A549 (cell line): ENCODE measurements around the gene TMEM51. TPM values are rescaled to one million over a fixed set of nuclear protein-coding genes. Genes with fewer than 3 reads are reported as not detected.

Experiments
- ATAC-seq, 2 experiments: fragments of 200-7000 bp in 1 of 2; fragments of >200 bp in 1 of 2; cut with Nextera tagmentation in 1 of 2; cut with Tn5 transposase in 1 of 2; 3 replicates each; pipeline versions ENCODE4 v1.8.0 to v1.9.1; 2018 to 2020; ENCODE audit warnings: mild to moderate bottlenecking in 1 of 2, moderate library complexity in 1 of 2
- CTCF ChIA-PET: fragments of 300-600 bp; sonication (Branson Sonifier 250); formaldehyde crosslinking; extraction: SDS; loops from one replicate; lab custom pipeline; 2021; ENCODE audit warnings: antibody characterized with exemption, inconsistent platforms; lab: Yijun Ruan, JAX
- POLR2A ChIA-PET: fragments of 350-600 bp; formaldehyde crosslinking; extraction: SDS; loops from one replicate; lab custom pipeline; 2021; ENCODE audit warnings: antibody characterized with exemption, inconsistent platforms; lab: Yijun Ruan, JAX
- DNase-seq, 2 experiments: peaks; one replicate each; pipeline versions ENCODE4 v3.0.0 to v3.0.0-alpha.2; 2011 to 2016; ENCODE audit warnings: low read depth in 1 of 2, low spot score in 1 of 2
- FAIRE-seq: peaks from 2 replicates; lab custom pipeline; 2011; peaks lifted over from hg19 to GRCh38; lab: Jason Lieb, UNC
- H3K27ac ChIP-seq, 2 experiments: fragments of >200 bp; sonication (Bioruptor Twin); formaldehyde crosslinking; 3 replicates each; pipeline ENCODE4 v1.5.1; 2016 to 2017
- H3K4me1 ChIP-seq: fragments of >200 bp; sonication (Bioruptor Twin); formaldehyde crosslinking; 3 replicates; pipeline ENCODE4 v1.6.1; 2016
- H3K4me2 ChIP-seq: fragments of >200 bp; sonication (Bioruptor Twin); formaldehyde crosslinking; 3 replicates; pipeline ENCODE4 v1.6.1; 2016
- H3K4me3 ChIP-seq: fragments of >200 bp; sonication (Bioruptor Twin); formaldehyde crosslinking; 3 replicates; pipeline ENCODE4 v1.5.1; 2016
- H3K9me3 ChIP-seq: fragments of >200 bp; sonication (Bioruptor Twin); formaldehyde crosslinking; 3 replicates; pipeline ENCODE4 v1.6.1; 2016
- CBX2 ChIP-seq: fragments of 200-600 bp; sonication (generic); IDR thresholded peaks from 2 replicates; pipeline ENCODE4 v1.6.1; 2016; ENCODE audit warnings: low read depth, mild to moderate bottlenecking, borderline replicate concordance
- CBX8 ChIP-seq: fragments of 200-600 bp; sonication (generic); IDR thresholded peaks from 2 replicates; pipeline ENCODE4 v1.6.1; 2016
- EHMT2 ChIP-seq: fragments of 200-600 bp; sonication (generic); IDR thresholded peaks from 2 replicates; pipeline ENCODE4 v1.6.1; 2016; ENCODE audit warnings: antibody characterized with exemption, low read depth, mild to moderate bottlenecking, moderate library complexity
- ESRRA ChIP-seq: fragments of 150-350 bp; IDR thresholded peaks from 2 replicates; pipeline ENCODE4 v1.6.1; 2014; ENCODE audit warnings: mild to moderate bottlenecking, low read length, borderline replicate concordance
- FOSL2 ChIP-seq, 2 experiments: fragments of 450-650 bp in 1 of 2; fragments of >200 bp in 1 of 2; sonication (Bioruptor Twin) in 1 of 2; formaldehyde crosslinking; IDR thresholded peaks; 2 replicates each; pipeline versions ENCODE4 v1.5.0 to v1.6.1; 2016 to 2020; ENCODE audit warnings: mild to moderate bottlenecking in 1 of 2, moderate library complexity in 1 of 2
- FOXS1 ChIP-seq: fragments of 250-450 bp; sonication (Bioruptor Pico); IDR thresholded peaks from 2 replicates; pipeline ENCODE4 v1.5.0; 2020; ENCODE audit warnings: mild to moderate bottlenecking, moderate library complexity
- HOXB13 ChIP-seq: fragments of 250-450 bp; sonication (Bioruptor Pico); IDR thresholded peaks from 2 replicates; pipeline ENCODE4 v1.5.0; 2020; ENCODE audit warnings: low read depth, mild to moderate bottlenecking, moderate library complexity
- HOXB5 ChIP-seq: fragments of 250-450 bp; sonication (Bioruptor Pico); IDR thresholded peaks from 2 replicates; pipeline ENCODE4 v1.5.0; 2020; ENCODE audit warnings: mild to moderate bottlenecking, moderate library complexity
- MAFK ChIP-seq: fragments of 450-650 bp; IDR thresholded peaks from 2 replicates; pipeline ENCODE4 v1.6.1; 2014; ENCODE audit not compliant: partially characterized antibody
- MAZ ChIP-seq: fragments of 150-350 bp; IDR thresholded peaks from 2 replicates; pipeline ENCODE4 v1.6.1; 2014; ENCODE audit warnings: antibody characterized with exemption, low read depth, low read length, borderline replicate concordance
- MYC ChIP-seq: IDR thresholded peaks from 2 replicates; pipeline ENCODE4 v1.6.1; 2012; ENCODE audit warnings: mild to moderate bottlenecking, inconsistent platforms, low read length, improper control_type of control experiment, borderline replicate concordance
- NFE2L2 ChIP-seq: fragments of 150-350 bp; conservative IDR thresholded peaks from 2 replicates; pipeline ENCODE4 v1.6.1; 2014; ENCODE audit warnings: low read length
- NPAS2 ChIP-seq: fragments of 250-450 bp; sonication (Bioruptor Pico); IDR thresholded peaks from 2 replicates; pipeline ENCODE4 v1.8.0; 2022; ENCODE audit warnings: mild to moderate bottlenecking, moderate library complexity, borderline replicate concordance
- PHF8 ChIP-seq: fragments of 200-600 bp; sonication (generic); IDR thresholded peaks from 2 replicates; pipeline ENCODE4 v1.6.1; 2016; ENCODE audit warnings: low read depth, mild to moderate bottlenecking, antibody characterized with exemption, moderate library complexity, borderline replicate concordance
- POLR2A ChIP-seq: IDR thresholded peaks from 2 replicates; pipeline ENCODE4 v1.6.1; 2012; ENCODE audit warnings: mild to moderate bottlenecking, low read length
- RCOR1 ChIP-seq: fragments of 150-350 bp; IDR thresholded peaks from 2 replicates; pipeline ENCODE4 v1.6.1; 2014; ENCODE audit warnings: antibody characterized with exemption, low read length, low read depth
- RNF2 ChIP-seq: fragments of 200-600 bp; sonication (generic); IDR thresholded peaks from 2 replicates; pipeline ENCODE4 v1.6.1; 2016; ENCODE audit warnings: low read depth, mild to moderate bottlenecking, antibody characterized with exemption, moderate library complexity, borderline replicate concordance
- SREBF2 ChIP-seq: fragments of 450-650 bp; IDR thresholded peaks from 2 replicates; pipeline ENCODE4 v1.6.1; 2014; ENCODE audit warnings: mild to moderate bottlenecking, moderate library complexity
- TP53 ChIP-seq: fragments of 250-450 bp; sonication (Bioruptor Pico); IDR thresholded peaks from 2 replicates; pipeline ENCODE4 v1.5.0; 2021; ENCODE audit warnings: mild to moderate bottlenecking, moderate library complexity
- ZC3H11A ChIP-seq: fragments of 450-650 bp; IDR thresholded peaks from 2 replicates; pipeline ENCODE4 v1.6.1; 2014; ENCODE audit warnings: antibody characterized with exemption, mild to moderate bottlenecking
- ZFP36 ChIP-seq: fragments of 450-650 bp; IDR thresholded peaks from 2 replicates; pipeline ENCODE4 v1.6.1; 2014; ENCODE audit warnings: borderline replicate concordance; ENCODE audit not compliant: partially characterized antibody
- ZNF302 ChIP-seq: fragments of 250-450 bp; sonication (Bioruptor Pico); IDR thresholded peaks from 2 replicates; pipeline ENCODE4 v1.9.0; 2021; ENCODE audit warnings: inconsistent platforms, mild to moderate bottlenecking, moderate library complexity
- WGBS: methylation state at CpG from one replicate; pipeline ENCODE4 v1.1.6; 2017; ENCODE audit errors: missing lambda C conversion rate; 5-methylcytosine and 5-hydroxymethylcytosine counted together
- polyA plus RNA-seq, 4 experiments: library from polyadenylated mRNA; depleted of rRNA in 3 of 4; stranded (reverse); fragments of >200 nt; fragmentation: RNase III in 1 of 4; extraction: RNeasy Plus Mini Kit Qiagen cat#74134 plus additional on column Dnase treatment in 1 of 4; gene quantifications; 2 replicates in 3 of 4; 3 replicates in 1 of 4; pipeline ENCODE4 v1.2.3, GENCODE V29; 2011 to 2017
- TF ChIP-seq, protein P1 (sequence below): IDR thresholded peaks from 2 replicates; pipeline ENCODE4 v1.6.1; 2012
- TF ChIP-seq, protein P2 (sequence below): fragments of 450-650 bp; IDR thresholded peaks from 2 replicates; pipeline ENCODE4 v1.6.1; 2014; ENCODE audit warnings: antibody characterized with exemption
- TF ChIP-seq, protein P3 (sequence below): fragments of 150-350 bp; IDR thresholded peaks from 2 replicates; pipeline ENCODE4 v1.6.1; 2014; ENCODE audit warnings: low read depth, mild to moderate bottlenecking, low read length
- TF ChIP-seq, protein P4 (sequence below): fragments of 250-450 bp; sonication (Bioruptor Pico); IDR thresholded peaks from 2 replicates; pipeline ENCODE4 v1.5.0; 2020; ENCODE audit warnings: low read depth, mild to moderate bottlenecking, moderate library complexity
- TF ChIP-seq, protein P5 (sequence below): fragments of 200-600 bp; sonication (generic); IDR thresholded peaks from 2 replicates; pipeline ENCODE4 v1.6.1; 2016; ENCODE audit warnings: antibody characterized with exemption, mild to moderate bottlenecking, moderate library complexity

TMEM51 gene
- polyA plus RNA-seq, 2 of the 4 experiments (the other 2 are of a cell fraction): 20.0 to 22.8 TPM

DNA sequence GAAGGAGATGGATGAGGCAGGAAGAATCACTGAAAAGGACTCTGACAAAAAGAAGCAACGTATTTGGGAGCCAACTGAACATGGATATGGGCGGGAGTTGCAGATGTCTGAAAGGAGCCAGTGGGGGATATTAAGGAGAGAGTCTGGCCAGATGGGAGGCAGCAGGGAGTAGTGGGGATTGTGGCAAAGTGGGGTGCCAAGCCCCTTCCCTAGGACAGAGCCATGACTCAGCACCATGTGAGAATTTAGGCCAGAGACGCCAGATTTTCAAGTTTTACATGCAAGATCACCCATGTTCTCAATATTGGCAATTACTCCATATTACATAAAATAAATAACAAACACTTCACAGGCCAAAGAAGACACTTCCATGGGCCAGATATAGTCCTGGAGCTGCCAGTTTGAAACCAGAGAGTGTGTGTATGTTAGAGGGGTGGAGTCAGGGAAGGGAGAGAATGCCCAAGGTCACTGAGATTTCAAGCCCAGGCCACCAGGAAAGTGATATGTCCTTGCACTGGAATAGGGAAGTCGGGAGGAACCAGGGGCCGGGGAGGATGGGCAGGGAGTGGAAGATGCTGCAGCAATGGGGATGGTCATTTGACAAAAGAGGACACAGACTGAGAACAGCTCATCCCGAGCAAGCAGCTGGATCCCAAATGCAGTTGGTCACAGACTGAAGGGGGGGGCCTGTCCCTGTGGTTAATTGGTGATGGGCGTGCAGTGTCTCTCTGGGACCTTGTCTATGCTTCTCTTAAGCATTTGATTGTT, 23.5 kb downstream of the TMEM51 start:
- POLR2A ChIA-PET: interaction anchor here (3.3 kb wide), 1 partner anchor 8 kb away, joined by 18 read pairs; no protein-coding TSS in a partner anchor
- H3K9me3 ChIP-seq: no peaks in the 10 kb centered on the region
- H3K4me3 ChIP-seq: no peak overlapping the region
- H3K4me1 ChIP-seq: peaks cover 87% of the 10 kb centered on the region
- H3K4me2 ChIP-seq: peak overlapping the region; percentile 80
- TF ChIP-seq ZFP36: peak; percentile 26
- no peak for TF ChIP-seq CBX2
- TF ChIP-seq, protein P1, sequence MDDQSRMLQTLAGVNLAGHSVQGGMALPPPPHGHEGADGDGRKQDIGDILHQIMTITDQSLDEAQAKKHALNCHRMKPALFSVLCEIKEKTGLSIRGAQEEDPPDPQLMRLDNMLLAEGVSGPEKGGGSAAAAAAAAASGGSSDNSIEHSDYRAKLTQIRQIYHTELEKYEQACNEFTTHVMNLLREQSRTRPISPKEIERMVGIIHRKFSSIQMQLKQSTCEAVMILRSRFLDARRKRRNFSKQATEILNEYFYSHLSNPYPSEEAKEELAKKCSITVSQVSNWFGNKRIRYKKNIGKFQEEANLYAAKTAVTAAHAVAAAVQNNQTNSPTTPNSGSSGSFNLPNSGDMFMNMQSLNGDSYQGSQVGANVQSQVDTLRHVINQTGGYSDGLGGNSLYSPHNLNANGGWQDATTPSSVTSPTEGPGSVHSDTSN: no peak
- TF ChIP-seq, protein P2, sequence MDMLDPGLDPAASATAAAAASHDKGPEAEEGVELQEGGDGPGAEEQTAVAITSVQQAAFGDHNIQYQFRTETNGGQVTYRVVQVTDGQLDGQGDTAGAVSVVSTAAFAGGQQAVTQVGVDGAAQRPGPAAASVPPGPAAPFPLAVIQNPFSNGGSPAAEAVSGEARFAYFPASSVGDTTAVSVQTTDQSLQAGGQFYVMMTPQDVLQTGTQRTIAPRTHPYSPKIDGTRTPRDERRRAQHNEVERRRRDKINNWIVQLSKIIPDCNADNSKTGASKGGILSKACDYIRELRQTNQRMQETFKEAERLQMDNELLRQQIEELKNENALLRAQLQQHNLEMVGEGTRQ: no peak
- no peak for TF ChIP-seq CBX8
- no peak for TF ChIP-seq EHMT2
- no peak for TF ChIP-seq FOSL2 (IDR thresholded peaks at IDR 0.05)
- TF ChIP-seq FOSL2 (CRISPR knock-in tag; IDR thresholded peaks at IDR 0.05): no peak
- peak; percentile 22 for TF ChIP-seq MAFK
- TF ChIP-seq, protein P3, sequence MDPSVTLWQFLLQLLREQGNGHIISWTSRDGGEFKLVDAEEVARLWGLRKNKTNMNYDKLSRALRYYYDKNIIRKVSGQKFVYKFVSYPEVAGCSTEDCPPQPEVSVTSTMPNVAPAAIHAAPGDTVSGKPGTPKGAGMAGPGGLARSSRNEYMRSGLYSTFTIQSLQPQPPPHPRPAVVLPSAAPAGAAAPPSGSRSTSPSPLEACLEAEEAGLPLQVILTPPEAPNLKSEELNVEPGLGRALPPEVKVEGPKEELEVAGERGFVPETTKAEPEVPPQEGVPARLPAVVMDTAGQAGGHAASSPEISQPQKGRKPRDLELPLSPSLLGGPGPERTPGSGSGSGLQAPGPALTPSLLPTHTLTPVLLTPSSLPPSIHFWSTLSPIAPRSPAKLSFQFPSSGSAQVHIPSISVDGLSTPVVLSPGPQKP: no peak
- no peak for TF ChIP-seq ESRRA
- FAIRE-seq: no peak
- CTCF ChIA-PET: interaction anchor here (1.1 to 3.3 kb wide), 3 partner anchors 8 to 254 kb away, joined by 3 to 11 read pairs (median 7); no protein-coding TSS in a partner anchor
- 62% methylated on average over 7 of the region's 7 CpGs for WGBS
- DNase-seq: no peak
- no peak for ATAC-seq
- peak overlapping the region; percentile 82 to 88 for H3K27ac ChIP-seq

DNA sequence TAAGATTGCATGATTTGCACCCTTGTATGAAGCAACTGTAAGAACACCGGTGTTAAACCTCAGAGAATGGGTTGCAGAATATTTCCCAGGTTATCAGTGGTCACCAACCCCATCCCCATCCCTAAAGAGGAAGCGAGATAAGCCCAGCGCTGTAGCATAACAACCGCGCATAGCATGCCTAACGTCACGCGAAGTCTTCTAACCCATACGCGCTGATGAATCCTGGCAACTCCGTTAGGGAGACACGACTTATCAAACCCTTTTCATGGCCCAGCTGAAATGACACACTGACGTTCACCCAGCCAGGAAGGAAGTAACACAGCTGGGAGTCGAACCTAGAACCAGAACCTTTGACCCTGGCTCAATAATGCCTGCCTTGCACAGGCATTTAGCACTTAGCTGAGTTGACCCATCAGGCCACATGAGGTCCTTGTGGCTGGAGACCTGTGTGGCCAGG, 24.2 kb downstream of the TMEM51 start:
- FAIRE-seq (no peak), DNase-seq (no peak), ATAC-seq (no peak)
- Histone ChIP-seq H3K9me3 (no peaks in the 10 kb centered on the region), H3K4me1 (peaks cover 85% of the 10 kb centered on the region), H3K4me3 (no peak overlapping the region), H3K27ac (peak overlapping the region; percentile 82 to 88), H3K4me2 (peak overlapping the region; percentile 80)
- TF ChIP-seq HOXB5 (CRISPR knock-in tag): no peak
- no peak for TF ChIP-seq NPAS2 (CRISPR knock-in tag)
- TF ChIP-seq FOXS1: no peak
- no peak for TF ChIP-seq ZNF302
- no peak for TF ChIP-seq MAZ
- no peak for TF ChIP-seq POLR2A
- no peak for TF ChIP-seq NFE2L2
- TF ChIP-seq, protein P4, sequence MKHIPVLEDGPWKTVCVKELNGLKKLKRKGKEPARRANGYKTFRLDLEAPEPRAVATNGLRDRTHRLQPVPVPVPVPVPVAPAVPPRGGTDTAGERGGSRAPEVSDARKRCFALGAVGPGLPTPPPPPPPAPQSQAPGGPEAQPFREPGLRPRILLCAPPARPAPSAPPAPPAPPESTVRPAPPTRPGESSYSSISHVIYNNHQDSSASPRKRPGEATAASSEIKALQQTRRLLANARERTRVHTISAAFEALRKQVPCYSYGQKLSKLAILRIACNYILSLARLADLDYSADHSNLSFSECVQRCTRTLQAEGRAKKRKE (CRISPR knock-in tag): no peak
- no peak for TF ChIP-seq CBX8
- no peak for TF ChIP-seq TP53
- TF ChIP-seq RCOR1: no peak
- TF ChIP-seq PHF8: no peak
- TF ChIP-seq SREBF2: no peak
- TF ChIP-seq, protein P5, sequence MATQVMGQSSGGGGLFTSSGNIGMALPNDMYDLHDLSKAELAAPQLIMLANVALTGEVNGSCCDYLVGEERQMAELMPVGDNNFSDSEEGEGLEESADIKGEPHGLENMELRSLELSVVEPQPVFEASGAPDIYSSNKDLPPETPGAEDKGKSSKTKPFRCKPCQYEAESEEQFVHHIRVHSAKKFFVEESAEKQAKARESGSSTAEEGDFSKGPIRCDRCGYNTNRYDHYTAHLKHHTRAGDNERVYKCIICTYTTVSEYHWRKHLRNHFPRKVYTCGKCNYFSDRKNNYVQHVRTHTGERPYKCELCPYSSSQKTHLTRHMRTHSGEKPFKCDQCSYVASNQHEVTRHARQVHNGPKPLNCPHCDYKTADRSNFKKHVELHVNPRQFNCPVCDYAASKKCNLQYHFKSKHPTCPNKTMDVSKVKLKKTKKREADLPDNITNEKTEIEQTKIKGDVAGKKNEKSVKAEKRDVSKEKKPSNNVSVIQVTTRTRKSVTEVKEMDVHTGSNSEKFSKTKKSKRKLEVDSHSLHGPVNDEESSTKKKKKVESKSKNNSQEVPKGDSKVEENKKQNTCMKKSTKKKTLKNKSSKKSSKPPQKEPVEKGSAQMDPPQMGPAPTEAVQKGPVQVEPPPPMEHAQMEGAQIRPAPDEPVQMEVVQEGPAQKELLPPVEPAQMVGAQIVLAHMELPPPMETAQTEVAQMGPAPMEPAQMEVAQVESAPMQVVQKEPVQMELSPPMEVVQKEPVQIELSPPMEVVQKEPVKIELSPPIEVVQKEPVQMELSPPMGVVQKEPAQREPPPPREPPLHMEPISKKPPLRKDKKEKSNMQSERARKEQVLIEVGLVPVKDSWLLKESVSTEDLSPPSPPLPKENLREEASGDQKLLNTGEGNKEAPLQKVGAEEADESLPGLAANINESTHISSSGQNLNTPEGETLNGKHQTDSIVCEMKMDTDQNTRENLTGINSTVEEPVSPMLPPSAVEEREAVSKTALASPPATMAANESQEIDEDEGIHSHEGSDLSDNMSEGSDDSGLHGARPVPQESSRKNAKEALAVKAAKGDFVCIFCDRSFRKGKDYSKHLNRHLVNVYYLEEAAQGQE: no peak
- no peak for TF ChIP-seq MYC
- TF ChIP-seq ZC3H11A: no peak
- no peak for TF ChIP-seq RNF2
- TF ChIP-seq HOXB13 (CRISPR knock-in tag): no peak
- WGBS: 80% methylated on average over 14 of the region's 14 CpGs
- CTCF ChIA-PET: interaction anchor here (0.6 to 3.3 kb wide), 5 partner anchors 9 to 253 kb away, joined by 3 to 11 read pairs (median 3); no protein-coding TSS in a partner anchor
- POLR2A ChIA-PET: interaction anchor here (2.1 to 3.3 kb wide), 2 partner anchors 9 to 25 kb away, joined by 8 to 18 read pairs; partner anchors contain the start of gene TMEM51
